ENCODE measurements around the gene ANKRD22. TPM values are rescaled to one million over a fixed set of nuclear protein-coding genes. Genes with fewer than 3 reads are reported as not detected.

ANKRD22 gene
- total RNA-seq, 1 donor from 2014 or later, result not detected

- no peak for DNase-seq (ENCODE audit: low spot score)
- Mint-ChIP-seq H3K27me3 (ENCODE audit: low read depth) (no peaks in the 10 kb centered on the region), H3K9me3 (ENCODE audit: low read depth) (no peaks in the 10 kb centered on the region), H3K36me3 (ENCODE audit: low read depth) (no peaks in the 10 kb centered on the region), H3K4me1 (ENCODE audit: low read depth) (peaks cover 4% of the 10 kb centered on the region), H3K27ac (ENCODE audit: unreplicated experiment) (no peak overlapping the region), H3K4me3 (ENCODE audit: unreplicated experiment) (no peak overlapping the region)
- TF ChIP-seq CTCF (IDR thresholded peaks at IDR 0.05), result no peak
Observed at GRCh38 chr10:88788924-88789323, 62.7 kb downstream of the ANKRD22 start.

DNA sequence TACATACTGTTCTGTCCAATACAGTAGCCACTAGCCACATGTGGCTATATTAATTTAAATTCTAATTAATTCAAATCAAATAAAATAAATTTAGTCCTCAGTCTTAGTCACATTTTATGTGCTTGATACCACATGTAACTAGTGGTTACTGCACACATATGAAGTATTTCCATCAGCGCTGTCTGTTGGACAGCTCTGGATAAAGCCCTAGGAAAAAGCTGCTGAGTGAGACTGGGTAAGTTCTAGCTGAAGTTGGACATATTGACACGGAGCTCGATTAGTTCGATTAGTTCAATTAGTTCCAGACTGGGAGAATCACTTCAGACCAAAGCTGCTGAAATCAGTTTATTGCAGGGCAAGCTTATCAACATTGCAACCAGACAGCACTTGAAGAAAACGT lies 64.2 kb downstream of the ANKRD22 start:
- Mint-ChIP-seq H3K9me3 (ENCODE audit: low read depth) (no peaks in the 10 kb centered on the region), H3K27ac (ENCODE audit: unreplicated experiment) (no peak overlapping the region), H3K4me1 (ENCODE audit: low read depth) (no peaks in the 10 kb centered on the region), H3K4me3 (ENCODE audit: unreplicated experiment) (no peak overlapping the region), H3K36me3 (ENCODE audit: low read depth) (no peaks in the 10 kb centered on the region), H3K27me3 (ENCODE audit: low read depth) (peaks cover 4% of the 10 kb centered on the region)
- DNase-seq (ENCODE audit: low spot score), result no peak
- TF ChIP-seq CTCF (IDR thresholded peaks at IDR 0.05), result no peak

DNA sequence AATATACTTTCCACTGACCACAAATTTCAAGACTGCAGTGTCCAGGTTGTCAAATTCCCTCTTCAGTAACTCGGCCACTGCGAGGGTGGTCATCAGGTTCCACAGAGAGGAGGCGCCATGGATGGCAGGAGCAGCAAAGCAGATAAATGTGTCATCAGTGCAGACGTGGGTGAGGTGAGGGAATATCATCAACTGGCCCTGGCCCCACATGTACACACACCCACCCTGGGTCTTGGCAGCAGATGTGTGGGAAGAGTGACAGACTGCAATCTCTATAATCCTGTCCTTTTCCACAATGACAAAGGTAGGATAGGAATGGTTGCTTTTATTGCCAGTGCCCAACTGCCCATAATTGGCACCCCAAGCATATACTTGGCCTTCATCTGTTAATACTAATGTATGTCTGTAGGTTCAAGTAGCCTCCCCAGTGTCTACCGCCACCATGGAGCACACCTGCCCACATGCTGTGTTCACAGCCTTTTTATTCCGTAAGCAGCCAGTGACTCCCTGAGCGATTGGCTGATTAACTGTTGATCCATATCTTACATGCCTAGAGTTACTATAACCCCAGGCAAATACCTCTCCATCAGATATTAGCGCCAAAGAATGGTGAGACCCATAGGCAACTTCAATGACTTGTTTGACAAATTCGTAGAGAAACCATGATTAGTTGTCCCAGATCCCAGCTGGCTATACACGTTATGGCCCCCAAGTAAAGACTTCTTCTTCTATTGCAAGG lies 65.4 kb downstream of the ANKRD22 start:
- Mint-ChIP-seq H3K27me3 (ENCODE audit: low read depth) (peaks cover 4% of the 10 kb centered on the region), H3K27ac (ENCODE audit: unreplicated experiment) (no peak overlapping the region), H3K9me3 (ENCODE audit: low read depth) (no peaks in the 10 kb centered on the region), H3K4me1 (ENCODE audit: low read depth) (no peaks in the 10 kb centered on the region), H3K4me3 (ENCODE audit: unreplicated experiment) (no peak overlapping the region), H3K36me3 (ENCODE audit: low read depth) (no peaks in the 10 kb centered on the region)
- DNase-seq (ENCODE audit: low spot score), result no peak
- TF ChIP-seq CTCF (IDR thresholded peaks at IDR 0.05), result no peak

GRCh38 chr10:88783724-88784123 lies 67.9 kb downstream of the ANKRD22 start:
- H3K36me3 Mint-ChIP-seq (ENCODE audit: low read depth), result no peaks in the 10 kb centered on the region
- no peak for TF ChIP-seq CTCF (IDR thresholded peaks at IDR 0.05)
- H3K27ac Mint-ChIP-seq (ENCODE audit: unreplicated experiment), result no peak overlapping the region
- H3K4me3 Mint-ChIP-seq (ENCODE audit: unreplicated experiment), result no peak overlapping the region
- H3K9me3 Mint-ChIP-seq (ENCODE audit: low read depth), result no peaks in the 10 kb centered on the region
- H3K4me1 Mint-ChIP-seq (ENCODE audit: low read depth), result no peaks in the 10 kb centered on the region
- peaks cover 4% of the 10 kb centered on the region for H3K27me3 Mint-ChIP-seq (ENCODE audit: low read depth)
- no peak for DNase-seq (ENCODE audit: low spot score)

- no peak for TF ChIP-seq CTCF (IDR thresholded peaks at IDR 0.05)
- no peak for DNase-seq (ENCODE audit: low spot score)
- no peaks in the 10 kb centered on the region for H3K4me1 Mint-ChIP-seq (ENCODE audit: low read depth)
- H3K36me3 Mint-ChIP-seq (ENCODE audit: low read depth), result no peaks in the 10 kb centered on the region
- H3K9me3 Mint-ChIP-seq (ENCODE audit: low read depth), result no peaks in the 10 kb centered on the region
- no peak overlapping the region for H3K27ac Mint-ChIP-seq (ENCODE audit: unreplicated experiment)
- no peak overlapping the region for H3K4me3 Mint-ChIP-seq (ENCODE audit: unreplicated experiment)
- H3K27me3 Mint-ChIP-seq (ENCODE audit: low read depth), result peaks cover 12% of the 10 kb centered on the region
Observed at GRCh38 chr10:88782222-88782621, 69.4 kb downstream of the ANKRD22 start.

Measured in chondrocyte (in vitro differentiated cells).